Stimulated activated CD4-positive, alpha-beta T cell treated with anti-CD3 and anti-CD28 coated beads, TNF-alpha, amount 100 ng/mL, for 48 hours (primary cell): ENCODE data around the gene PHLDB2.

Experiments used
- DNase-seq, 3 donors: peaks; one replicate each; pipeline ENCODE4 v3.0.0-alpha.2; 2020; ENCODE audit warnings: low read depth in 3 of 3

The PHLDB2 gene

DNA sequence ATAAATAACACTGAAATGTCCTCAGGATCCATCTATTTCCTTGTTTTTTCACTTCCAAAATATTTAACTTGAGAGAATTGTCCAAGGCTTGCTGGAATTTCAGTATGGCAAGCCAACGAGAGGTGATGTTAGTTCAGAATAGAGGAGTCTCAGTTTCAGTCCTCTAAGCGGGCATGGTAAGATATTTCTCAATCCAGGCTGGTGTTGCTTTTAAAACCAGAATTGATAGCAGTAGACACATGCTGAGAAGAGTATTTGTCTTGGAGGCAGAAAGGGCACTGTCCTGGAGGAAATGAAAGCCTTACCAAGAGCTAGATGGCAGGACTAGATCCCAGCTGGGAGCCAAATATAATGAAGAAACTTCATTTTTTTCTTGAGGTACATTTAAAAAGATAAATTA lies 23.1 kb downstream of the PHLDB2 start:
- DNase-seq, result no peak

DNA sequence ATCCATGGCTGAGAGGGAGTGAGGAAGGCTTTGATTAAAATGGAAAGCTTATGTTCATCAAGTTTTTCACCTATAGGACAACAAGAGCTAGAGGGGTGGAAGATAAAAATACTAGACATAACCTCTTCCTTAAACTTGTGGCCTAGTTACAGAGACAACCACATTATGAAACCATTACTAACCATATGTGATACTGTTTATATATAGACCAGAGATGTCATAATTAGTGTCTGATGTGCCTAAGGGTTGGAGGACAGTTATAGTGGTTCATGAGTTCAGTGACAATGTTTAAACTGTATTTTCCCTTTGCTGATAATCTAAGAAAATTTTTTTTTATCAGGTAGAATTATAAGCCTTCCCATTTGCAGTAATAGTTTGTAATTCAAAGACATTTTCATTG lies 23.7 kb downstream of the PHLDB2 start:
- no peak for DNase-seq

DNA sequence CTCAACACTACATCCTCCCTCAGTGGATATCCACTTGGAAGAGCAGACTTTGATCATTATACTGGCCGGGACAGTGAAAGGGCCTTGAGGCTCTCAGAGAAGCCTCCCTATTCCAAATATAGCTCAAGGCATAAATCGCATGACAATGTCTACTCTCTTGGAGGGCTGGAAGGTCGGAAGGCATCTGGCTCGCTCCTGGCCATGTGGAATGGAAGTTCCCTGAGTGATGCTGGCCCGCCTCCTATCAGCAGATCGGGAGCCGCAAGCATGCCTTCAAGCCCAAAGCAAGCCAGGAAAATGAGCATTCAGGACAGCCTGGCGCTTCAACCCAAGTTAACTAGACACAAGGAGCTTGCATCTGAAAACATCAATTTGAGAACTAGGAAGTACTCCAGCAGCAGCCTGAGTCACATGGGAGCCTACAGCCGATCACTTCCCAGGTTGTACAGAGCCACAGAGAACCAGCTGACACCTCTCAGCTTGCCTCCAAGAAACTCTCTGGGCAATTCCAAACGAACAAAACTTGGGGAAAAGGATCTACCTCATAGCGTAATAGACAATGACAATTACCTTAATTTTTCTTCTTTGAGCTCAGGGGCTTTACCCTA lies 25.4 kb downstream of the PHLDB2 start:
- DNase-seq, result no peak

DNA sequence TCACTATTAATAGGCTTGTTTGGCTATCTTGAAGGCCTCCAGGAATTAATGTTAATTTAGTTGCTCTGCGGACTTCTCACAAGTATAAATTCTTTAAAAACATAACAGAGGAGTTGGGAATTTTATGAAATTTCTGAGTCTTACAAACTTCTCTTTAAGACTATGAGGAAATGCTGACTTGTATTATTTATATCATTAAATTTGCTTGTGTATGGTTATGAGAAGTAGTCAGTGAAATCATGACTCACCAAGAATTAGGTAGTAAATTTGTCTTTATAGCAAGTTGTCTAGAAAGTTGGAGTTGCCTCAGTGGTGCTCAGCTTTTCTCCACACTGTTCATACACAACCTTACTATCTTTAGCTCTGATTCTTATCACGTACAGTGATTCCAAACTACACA lies 26.5 kb downstream of the PHLDB2 start:
- no peak for DNase-seq

DNA sequence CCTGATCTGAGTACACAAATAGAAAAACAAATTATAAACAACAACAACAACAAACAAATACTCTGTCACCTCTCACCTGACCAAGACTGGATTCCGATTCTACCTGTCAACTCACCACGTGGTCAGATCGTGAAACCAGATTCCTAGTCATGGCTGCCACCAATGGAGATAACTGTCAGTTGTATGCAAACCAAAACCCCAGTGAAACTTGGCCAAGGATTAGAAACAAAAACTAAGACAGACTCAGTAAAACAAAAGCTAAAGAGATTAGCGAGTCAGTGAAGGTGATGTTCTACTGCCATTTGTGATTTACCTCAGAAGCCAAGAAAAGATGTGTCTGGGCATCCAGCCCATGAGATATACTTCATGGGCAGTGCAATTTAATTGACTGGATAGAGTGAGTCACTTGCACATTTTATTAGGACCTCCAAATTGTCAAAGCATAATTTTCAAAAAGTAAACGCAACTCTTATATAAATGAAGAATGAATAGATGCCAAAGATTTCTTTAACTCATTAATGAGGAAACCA lies 31.1 kb downstream of the PHLDB2 start:
- DNase-seq, result no peak

DNA sequence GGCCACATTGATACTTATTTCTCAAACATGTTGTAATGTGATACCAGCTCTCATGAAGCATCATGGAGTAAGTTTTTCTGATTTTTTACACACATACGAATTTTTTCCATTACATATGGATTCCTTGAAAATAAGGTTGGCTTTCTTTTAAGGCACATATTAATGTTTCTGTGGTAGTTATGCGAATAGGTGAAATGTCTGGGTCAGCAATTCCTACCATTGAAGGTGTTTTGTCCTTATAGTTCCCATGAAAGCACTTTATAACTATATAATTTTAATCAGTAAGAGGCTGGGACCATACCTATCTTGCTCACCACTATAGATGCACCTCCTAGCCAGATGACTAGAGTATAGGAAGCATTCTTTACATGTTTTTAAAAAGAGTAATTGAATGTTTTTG lies 33.0 kb downstream of the PHLDB2 start:
- no peak for DNase-seq

DNA sequence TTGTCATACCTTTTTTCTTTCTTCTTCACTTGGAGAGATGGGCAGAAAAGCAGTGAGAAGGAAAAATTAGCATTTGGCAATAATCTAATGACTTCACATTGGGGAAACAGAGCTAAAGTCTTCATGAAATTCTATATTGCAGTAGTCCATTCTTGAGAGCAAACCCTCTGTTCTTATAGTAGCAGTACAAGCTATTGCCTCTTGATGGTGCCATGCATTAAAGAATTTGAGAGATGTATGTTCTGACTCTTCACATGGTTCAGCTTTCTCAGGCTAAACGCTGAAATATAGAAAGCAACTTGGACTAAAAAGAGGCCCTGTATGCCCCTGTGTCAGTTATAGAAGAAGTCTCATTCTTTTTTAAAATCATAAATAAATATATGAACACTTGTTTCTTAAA lies 36.0 kb downstream of the PHLDB2 start:
- DNase-seq, result no peak

DNA sequence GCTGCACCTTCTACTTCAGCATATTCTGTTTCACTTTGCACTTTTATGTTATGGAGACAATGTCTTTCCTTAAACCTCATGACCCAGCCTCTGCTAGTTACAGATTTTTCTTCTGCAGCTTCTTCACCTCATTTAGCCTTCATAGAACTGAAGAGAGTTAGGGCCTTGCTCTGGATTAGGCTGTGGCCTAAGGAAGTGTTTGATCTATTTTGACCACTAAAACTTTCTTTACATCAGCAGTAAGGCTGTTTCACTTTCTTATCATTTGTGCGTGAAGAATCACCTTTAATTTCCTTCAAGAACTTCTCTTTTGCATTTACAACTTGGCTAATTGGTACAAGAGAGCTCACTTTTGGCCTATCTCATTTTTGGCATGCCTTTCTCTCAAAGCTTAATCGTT lies 40.9 kb downstream of the PHLDB2 start:
- no peak for DNase-seq

DNA sequence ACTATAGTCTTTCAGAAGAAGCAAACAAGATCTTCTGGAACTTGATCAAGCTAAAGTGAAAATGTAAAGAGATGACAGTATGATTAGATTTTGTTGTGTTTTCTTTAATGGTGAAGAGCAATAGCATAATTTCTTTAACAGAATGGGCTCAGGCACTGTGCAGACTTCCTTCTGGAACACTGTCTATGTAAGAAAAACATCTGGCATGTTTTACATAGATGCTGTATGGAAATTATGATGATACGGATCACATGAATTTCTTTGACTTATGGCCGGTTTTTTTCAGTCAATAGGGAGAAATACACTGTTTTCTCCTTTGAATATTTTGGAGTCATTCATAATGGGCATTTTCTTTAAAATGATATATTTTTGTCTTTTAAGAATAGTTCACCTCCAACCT lies 42.6 kb downstream of the PHLDB2 start:
- DNase-seq, result no peak

DNA sequence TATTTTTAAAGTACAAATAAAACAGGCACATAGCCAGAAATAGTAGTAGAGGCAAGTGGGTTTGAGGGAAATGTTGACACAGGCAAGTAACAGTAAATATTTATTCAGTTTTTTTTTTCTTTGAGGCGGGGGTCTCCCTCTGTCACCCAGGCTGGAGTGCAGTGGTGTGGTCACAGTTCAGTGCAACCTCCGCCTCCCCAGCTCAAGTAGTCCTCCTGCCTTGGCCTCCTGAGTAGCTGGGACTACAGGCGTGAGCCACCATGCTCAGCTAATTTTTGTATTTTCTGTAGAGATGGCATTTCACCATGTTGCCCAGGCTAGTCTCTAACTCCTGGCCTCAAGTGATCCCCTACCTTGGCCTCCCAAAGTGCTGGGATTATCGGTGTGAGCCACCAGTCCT lies 43.5 kb downstream of the PHLDB2 start:
- no peak for DNase-seq

DNA sequence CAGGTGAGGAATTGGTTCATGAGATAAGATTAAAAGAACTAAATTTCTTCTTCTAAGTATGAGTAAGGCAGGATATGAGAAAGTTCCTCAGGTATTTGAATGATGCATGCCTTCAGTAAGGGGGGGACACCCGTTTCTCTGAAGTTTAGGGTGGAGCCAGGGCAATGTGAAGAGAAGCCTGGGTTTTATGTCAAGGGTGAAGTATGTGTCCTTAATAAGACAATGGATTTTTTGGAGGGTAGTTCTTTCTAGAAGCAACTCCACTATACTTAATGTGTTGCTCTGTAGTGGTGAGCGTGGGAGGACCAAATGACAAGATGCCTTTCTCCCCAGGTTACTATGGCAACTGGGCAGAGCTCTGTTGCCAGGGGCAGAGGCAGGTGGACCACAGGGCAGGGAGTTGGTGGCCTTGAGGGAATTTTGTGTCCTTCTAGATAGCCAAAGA lies 44.0 kb downstream of the PHLDB2 start:
- DNase-seq, result no peak

DNA sequence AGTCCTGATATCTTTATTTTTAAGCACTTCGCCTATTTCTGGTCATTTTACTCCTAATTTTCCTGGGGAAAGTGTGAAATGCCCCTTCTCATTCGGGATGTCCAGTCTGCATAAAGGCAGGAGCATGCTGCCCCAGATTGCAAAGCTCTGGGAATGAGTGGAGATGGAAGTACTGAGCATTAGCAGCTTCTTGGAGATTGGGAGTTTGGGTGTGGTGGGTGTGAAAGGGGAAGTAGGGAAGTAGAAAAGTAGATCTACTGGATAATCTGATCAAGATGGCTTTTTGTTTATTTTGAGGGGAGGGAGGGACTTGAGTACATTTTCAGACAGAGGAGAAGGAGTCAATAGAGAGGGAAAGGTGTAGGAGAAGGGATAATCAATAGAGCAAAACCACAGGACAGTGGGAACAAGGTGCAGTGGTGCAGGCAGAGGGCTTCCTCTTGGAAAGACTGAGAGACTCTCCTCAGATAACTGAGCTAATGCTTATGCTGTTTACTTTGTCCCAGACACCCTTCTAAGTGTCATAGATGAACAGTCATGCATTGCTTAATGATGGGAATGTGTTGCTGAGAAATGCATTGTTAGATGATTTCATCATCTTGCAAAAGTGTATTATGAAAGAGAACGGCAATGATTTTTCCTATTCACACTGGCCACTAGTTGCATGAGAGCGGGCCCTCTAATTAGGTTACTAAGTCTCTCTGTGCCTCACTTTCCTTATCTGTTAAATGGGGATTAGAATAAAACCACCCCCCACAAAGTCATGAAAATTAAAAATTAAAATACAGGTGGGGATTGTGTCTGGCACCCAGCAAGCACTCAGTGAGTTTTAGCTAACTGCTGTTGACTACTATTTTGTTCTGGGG lies 45.5 kb downstream of the PHLDB2 start:
- no peak for DNase-seq

DNA sequence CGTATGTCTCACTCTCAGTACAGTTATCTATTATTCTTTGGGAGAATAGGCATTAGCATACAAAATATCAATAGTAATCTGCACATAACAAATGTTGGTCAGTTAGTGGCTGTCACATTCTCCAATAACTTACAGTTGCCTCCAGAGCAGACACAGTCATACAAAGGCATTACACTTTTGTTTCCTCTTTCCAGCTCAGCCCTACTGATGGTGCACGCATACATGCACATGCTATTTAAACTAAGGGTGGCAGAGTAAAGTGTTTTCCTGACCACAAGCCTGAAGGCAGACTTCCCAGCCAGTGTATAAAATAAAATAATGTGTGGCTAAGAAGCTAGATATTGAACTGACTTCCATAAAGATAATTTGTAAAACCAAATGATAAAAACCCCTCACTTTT lies 47.6 kb downstream of the PHLDB2 start:
- no peak for DNase-seq

DNA sequence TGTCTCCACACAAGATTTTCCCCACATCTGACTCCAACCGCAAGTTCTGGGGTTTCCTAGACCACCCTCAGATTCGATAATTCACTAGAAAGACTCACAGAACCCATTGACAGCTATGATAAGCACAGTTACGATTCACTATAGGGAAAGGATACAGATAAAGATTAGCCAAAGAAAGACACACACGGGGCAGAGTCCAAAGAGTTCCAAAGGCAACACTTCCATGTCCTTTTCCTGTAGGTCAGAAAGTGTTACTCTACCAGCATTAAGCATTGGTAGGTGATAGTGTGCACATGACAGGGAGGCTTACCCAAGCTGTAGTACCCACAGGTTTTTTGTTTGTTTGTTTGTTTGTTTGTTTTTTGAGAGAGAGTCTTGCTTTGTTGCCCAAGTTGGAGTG lies 48.1 kb downstream of the PHLDB2 start:
- DNase-seq, result no peak

DNA sequence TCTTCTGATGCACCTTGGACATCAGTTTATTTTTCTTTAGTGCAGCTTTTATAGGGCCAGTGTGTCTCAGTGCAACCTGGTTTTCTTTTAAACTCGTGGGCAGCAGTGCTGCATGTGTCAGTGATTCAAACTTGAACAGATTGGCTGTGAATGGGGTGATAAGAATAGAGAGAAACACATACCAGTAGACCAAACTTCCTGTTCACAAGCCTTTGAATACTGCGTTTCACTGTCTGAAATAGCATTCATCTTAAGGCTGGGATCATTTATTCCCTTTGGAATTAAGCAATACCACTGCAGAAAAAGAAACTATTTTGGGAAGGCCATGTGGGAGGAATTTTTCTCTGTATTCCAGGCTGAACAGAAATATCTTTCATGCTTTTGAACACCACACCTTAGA lies 51.7 kb downstream of the PHLDB2 start:
- no peak for DNase-seq

DNA sequence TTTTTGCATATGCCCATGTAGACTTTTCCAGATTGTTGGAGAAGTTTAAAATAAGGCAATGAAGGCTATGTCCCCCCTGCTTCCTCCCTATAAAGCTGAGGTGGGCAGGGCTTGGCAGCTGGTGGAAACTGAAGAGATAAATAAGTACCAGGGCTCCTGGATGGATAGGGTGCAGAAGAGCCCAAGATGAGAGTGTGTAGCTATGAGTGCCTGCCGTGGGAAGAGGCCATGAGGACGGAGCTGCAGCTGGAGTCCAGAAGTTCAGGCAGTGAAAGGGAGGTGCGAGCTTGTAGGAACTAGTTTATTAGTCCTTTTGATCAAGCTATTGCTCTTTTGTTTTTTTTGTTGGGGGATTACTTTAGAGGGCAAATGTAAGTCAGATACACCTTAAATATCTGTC lies 52.4 kb downstream of the PHLDB2 start:
- no peak for DNase-seq

DNA sequence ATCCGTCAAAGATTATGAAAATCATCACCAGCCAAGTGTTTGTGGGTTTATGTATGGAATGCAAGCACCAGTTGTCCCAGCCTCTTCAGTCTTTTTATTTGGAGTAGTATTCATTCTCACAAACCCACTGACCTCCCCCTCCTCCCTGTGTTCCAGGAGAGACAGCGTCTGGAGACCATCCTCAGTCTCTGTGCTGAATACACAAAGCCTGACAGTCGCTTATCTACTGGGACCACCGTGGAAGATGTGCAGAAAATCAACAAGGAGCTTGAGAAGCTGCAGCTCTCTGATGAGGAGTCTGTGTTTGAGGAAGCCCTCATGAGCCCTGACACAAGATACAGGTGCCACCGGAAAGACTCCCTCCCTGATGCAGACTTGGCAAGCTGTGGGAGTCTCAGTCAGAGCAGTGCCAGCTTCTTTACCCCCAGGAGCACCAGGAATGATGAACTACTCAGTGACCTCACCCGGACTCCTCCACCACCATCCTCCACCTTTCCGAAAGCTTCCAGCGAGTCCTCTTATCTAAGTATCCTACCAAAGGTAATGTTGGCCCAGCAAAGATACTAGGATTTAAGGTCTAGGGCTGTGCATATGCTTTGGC lies 54.2 kb downstream of the PHLDB2 start:
- DNase-seq, result no peak

DNA sequence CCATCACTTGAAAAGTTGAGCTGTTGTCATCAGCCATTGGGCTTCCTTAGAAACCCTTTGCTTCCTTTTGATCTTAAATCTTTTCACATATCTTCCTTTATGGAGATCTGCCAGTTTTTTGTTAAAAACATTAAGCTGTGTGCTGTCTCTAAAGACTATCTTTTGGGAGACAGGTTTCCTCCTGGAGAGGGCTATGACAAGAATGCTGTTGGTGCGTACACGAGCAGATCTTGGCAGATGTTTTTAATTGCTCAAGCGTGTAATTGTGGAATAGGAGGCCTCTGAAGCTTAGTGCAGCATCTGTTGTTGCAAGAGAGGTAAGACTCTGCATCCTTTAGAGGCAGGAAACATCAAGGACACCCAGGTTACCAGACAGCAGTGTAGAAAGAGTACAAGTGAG lies 56.8 kb downstream of the PHLDB2 start:
- no peak for DNase-seq

DNA sequence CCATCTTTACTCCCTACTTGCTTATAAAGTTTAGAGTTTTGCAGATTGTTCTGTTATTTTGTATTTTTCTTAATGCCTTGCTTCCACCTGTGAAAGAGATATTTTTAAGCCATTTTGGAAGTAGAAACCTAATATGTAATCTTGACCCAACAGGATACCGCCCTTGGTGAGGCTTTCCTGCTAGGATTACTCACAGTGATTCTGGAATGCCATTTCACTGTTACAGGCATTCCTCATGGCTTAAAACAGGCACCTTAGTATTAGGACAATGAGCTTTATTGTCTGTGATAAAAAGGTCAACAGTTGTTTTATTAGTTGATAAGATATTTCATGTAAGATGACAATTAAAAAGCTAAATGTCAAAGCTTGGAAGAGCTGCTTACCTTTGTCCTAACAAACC lies 58.2 kb downstream of the PHLDB2 start:
- DNase-seq, result no peak

DNA sequence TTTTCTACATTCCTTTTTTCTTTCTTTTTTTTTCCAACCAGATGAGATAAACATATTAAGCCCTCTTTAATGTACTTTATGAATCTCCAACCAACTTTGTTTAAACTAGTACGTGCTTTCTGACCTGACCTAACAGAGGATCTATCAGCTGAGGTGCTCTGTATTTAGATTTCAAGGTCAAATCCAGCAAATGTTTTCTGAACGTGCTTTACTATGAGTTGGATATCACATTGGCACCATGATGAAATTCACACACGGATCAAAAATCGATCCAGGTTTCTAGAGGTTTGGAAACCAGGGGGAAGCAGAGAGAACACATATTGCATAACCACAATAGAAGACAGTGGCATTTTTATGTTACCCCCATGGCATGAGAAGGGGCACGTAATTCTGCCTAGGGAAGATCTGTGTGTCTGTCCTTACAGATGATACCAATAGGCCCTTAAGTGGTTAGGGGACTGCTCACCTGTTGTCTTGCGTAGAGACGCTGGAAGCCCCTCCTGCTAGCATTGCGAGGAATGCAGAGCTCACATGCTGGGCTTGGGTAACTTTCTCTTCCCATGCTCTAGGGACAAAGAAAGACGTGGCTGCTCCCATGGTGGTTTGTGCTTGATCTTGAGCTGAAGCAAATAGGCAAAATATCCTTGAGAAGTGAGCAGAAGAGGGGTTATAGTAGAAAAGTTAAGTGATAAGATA lies 60.5 kb downstream of the PHLDB2 start:
- DNase-seq, result no peak

DNA sequence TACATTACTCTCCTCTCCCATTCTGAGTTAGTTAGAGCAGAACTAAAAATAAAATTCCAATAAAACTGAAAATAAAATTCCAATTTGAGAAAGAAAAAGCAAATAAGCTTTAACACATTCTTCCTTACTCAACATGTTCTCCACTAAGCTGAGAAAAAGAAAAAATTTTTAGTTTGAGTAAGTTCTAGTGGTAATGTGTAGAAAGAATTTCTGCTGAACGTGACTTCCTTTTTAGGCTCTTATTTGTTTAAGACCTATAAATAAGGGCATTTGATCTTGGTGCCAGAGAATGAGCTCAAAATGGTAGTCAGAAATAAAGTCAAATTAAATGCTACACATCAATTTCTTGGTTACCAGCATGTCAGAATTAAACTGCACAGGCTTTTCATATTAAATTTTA lies 62.1 kb downstream of the PHLDB2 start:
- DNase-seq, result no peak

DNA sequence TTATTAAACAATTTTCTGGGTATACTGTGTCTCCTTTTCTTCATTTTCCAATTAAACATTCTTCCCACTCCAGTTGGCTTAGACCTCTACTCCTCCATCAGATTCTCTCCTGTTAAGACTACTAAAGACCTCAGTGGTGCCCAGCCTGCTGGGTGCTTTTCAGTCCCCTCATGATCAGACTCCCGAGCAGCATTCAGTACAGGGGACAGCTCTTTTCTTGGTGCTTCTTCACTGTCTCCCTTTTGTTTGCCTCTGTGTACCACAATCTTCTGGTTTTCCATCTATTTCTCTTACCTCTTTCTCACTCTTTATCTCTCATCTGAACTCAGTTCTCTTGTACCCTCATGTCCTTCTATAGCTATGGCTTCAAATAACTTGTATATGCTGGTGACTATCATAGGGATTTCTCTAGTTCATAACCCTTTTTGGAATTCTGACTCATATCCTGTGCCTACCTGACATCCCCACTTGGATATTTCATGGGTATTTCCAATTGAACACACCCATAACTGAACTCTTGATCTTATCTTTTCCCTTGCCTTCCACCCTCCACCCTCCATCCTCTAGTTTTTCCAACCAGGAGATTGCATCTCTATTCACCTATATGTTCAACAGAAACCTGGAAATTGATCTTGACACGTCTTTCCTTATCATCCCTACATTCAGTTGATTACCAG lies 64.2 kb downstream of the PHLDB2 start:
- no peak for DNase-seq
